IPS-18a (cell line): ENCODE data around the gene PPIL1.

Experiments used
- H3K27ac ChIP-seq: one replicate; pipeline ENCODE4 v1.5.1; 2013; ENCODE audit warnings: low read length
- H3K27me3 ChIP-seq: one replicate; pipeline ENCODE4 v1.6.1; 2013; ENCODE audit warnings: mild to moderate bottlenecking, low read length; ENCODE audit not compliant: control insufficient read depth, insufficient read depth
- H3K36me3 ChIP-seq: one replicate; pipeline ENCODE4 v1.6.1; 2013; ENCODE audit warnings: low read depth, low read length; ENCODE audit not compliant: control insufficient read depth
- H3K4me1 ChIP-seq: one replicate; pipeline ENCODE4 v1.6.1; 2013; ENCODE audit warnings: low read depth, low read length; ENCODE audit not compliant: control insufficient read depth
- H3K4me3 ChIP-seq: one replicate; pipeline ENCODE4 v1.5.1; 2013; ENCODE audit warnings: low read length
- H3K9ac ChIP-seq: one replicate; pipeline ENCODE4 v1.6.1; 2013; ENCODE audit warnings: mild to moderate bottlenecking, low read length, moderate library complexity
- H3K9me3 ChIP-seq: one replicate; pipeline ENCODE4 v1.6.1; 2013; ENCODE audit warnings: low read depth, low read length; ENCODE audit not compliant: control insufficient read depth

PPIL1 gene

GRCh38 chr6:36888115-36888643 lies 13.6 kb upstream of the PPIL1 start:
- Histone ChIP-seq H3K4me3 (no peak overlapping the region), H3K27me3 (no peaks in the 10 kb centered on the region), H3K4me1 (peaks cover 10% of the 10 kb centered on the region), H3K27ac (no peak overlapping the region), H3K36me3 (no peaks in the 10 kb centered on the region), H3K9me3 (no peaks in the 10 kb centered on the region), H3K9ac (no peak overlapping the region)

GRCh38 chr6:36886950-36887618 lies 12.5 kb upstream of the PPIL1 start:
- H3K27me3 ChIP-seq = no peaks in the 10 kb centered on the region
- H3K9ac ChIP-seq = no peak overlapping the region
- peak overlapping the region; percentile 95 for H3K4me3 ChIP-seq
- no peak overlapping the region for H3K27ac ChIP-seq
- no peaks in the 10 kb centered on the region for H3K36me3 ChIP-seq
- H3K4me1 ChIP-seq = peaks cover 10% of the 10 kb centered on the region
- H3K9me3 ChIP-seq = no peaks in the 10 kb centered on the region

GRCh38 chr6:36885461-36886401 lies 11.1 kb upstream of the PPIL1 start, which contains the start of gene C6orf89:
Gene C6orf89, plus strand, starts transcription at chr6:36885952. Its CDS starts 13,493 bp downstream, at chr6:36899445.
- Histone ChIP-seq H3K9ac (peak within 1 kb of the TSS; percentile 56), H3K4me1 (peaks cover 10% of the 10 kb centered on the region), H3K27me3 (no peaks in the 10 kb centered on the region), H3K27ac (peak within 1 kb of the TSS; percentile 89), H3K4me3 (peak within 1 kb of the TSS; percentile 95), H3K9me3 (no peaks in the 10 kb centered on the region), H3K36me3 (no peaks in the 10 kb centered on the region)

GRCh38 chr6:36884610-36885009 lies 10.0 kb upstream of the PPIL1 start:
- no peaks in the 10 kb centered on the region for H3K9me3 ChIP-seq
- H3K4me1 ChIP-seq = peaks cover 10% of the 10 kb centered on the region
- H3K36me3 ChIP-seq = no peaks in the 10 kb centered on the region
- no peaks in the 10 kb centered on the region for H3K27me3 ChIP-seq
- H3K9ac ChIP-seq = no peak overlapping the region
- H3K27ac ChIP-seq = no peak overlapping the region
- no peak overlapping the region for H3K4me3 ChIP-seq

DNA sequence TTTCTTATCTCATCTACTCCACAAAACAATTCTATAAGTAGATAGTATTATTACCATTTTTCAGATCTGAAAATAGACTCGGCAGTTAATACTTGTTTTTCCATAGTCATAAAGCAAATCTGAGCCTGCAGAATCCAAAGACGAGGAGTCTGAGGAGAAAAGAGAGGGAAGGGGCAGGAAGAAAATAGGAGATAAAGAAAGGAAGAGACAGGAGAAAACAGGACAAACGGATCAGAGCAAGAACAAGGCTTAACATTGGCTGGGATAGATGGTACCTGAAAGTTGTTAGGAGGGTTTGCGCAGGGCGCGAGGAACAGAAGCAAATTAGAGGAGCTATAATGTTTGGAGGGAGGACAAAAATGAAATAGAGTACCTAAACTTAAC lies 639 bp upstream of the PPIL1 start:
- Histone ChIP-seq H3K27ac (peak overlapping the region; percentile 97), H3K9ac (peak overlapping the region; percentile 91), H3K4me3 (peak overlapping the region; percentile 88), H3K36me3 (peaks cover 13% of the 10 kb centered on the region), H3K4me1 (peaks cover 5% of the 10 kb centered on the region), H3K27me3 (no peaks in the 10 kb centered on the region), H3K9me3 (no peaks in the 10 kb centered on the region)

GRCh38 chr6:36873612-36874442 lies 776 bp downstream of the PPIL1 start:
- H3K27me3 ChIP-seq = no peaks in the 10 kb centered on the region
- peaks cover 19% of the 10 kb centered on the region for H3K36me3 ChIP-seq
- H3K27ac ChIP-seq = peak overlapping the region; percentile 97
- H3K4me1 ChIP-seq = peaks cover 5% of the 10 kb centered on the region
- peak overlapping the region; percentile 91 for H3K9ac ChIP-seq
- peak overlapping the region; percentile 88 for H3K4me3 ChIP-seq
- H3K9me3 ChIP-seq = no peaks in the 10 kb centered on the region

- Histone ChIP-seq H3K9ac (no peak overlapping the region), H3K4me1 (peaks cover 5% of the 10 kb centered on the region), H3K4me3 (peak overlapping the region; percentile 88), H3K9me3 (no peaks in the 10 kb centered on the region), H3K27ac (no peak overlapping the region), H3K27me3 (no peaks in the 10 kb centered on the region), H3K36me3 (peaks cover 19% of the 10 kb centered on the region)
These were observed 1.5 kb downstream of the PPIL1 start for GRCh38 chr6:36873115-36873514.

- H3K9ac ChIP-seq = no peak overlapping the region
- H3K4me3 ChIP-seq = no peak overlapping the region
- H3K4me1 ChIP-seq = peaks cover 5% of the 10 kb centered on the region
- no peak overlapping the region for H3K27ac ChIP-seq
- H3K27me3 ChIP-seq = no peaks in the 10 kb centered on the region
- peaks cover 31% of the 10 kb centered on the region for H3K36me3 ChIP-seq
- H3K9me3 ChIP-seq = no peaks in the 10 kb centered on the region
These were observed 2.9 kb downstream of the PPIL1 start for GRCh38 chr6:36871686-36872085.

DNA sequence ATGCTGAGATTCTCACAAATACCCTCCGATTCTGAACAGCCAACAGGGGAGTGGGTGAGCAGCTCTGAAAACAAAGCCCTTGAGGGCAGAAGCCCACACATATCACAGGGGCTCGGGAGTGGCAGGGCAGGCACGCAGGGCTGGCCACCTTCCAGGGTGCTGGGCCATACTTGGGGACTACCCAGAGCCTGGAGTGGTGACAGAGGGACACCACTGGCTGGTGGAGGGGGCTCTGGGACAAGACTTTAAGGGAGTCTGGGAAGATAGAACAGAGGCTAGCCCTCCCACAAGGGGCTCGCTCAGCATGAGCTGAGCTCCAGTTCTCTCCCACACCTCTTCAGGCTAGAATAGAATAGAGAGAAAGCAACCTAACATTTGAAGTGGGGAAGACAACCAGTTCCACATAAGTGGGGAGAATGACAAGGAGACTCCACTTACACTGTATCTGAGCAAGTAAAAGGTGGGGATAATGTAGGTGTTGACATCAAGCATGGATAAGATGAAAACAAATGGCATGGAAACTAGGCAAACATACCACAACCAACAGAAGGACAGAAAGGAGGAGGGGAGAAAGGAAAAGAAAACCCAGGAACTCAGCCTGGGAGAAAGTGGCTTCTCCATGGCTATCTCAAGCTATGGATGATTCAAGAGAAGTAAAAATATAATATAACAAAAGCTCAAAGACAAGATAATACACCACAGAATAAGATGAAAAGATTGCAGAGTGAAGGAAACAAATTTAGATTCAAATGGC lies 7.0 kb downstream of the PPIL1 start:
- peaks cover 48% of the 10 kb centered on the region for H3K36me3 ChIP-seq
- H3K9ac ChIP-seq = no peak overlapping the region
- H3K27ac ChIP-seq = no peak overlapping the region
- H3K9me3 ChIP-seq = no peaks in the 10 kb centered on the region
- no peaks in the 10 kb centered on the region for H3K4me1 ChIP-seq
- H3K27me3 ChIP-seq = no peaks in the 10 kb centered on the region
- no peak overlapping the region for H3K4me3 ChIP-seq

DNA sequence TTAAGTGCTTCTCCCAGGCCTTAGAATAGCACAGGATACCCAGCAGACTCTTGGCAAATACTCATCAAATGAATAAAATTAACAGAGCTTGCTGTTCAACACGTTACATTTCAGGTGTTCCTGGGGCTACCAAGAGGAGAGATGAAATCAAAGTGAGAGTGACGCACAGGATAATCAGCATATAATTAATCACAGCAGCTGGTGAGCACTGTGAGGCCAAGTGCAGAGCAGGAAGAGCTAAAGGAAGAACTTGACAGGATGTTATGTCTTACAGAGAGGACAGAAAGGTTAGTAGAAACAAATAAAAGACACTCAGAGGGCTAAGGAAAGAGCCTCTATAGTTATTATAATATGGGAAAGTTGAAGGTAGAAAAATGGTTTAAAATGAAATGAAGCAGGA lies 8.8 kb downstream of the PPIL1 start:
- H3K9me3 ChIP-seq = no peaks in the 10 kb centered on the region
- H3K4me3 ChIP-seq = no peak overlapping the region
- H3K36me3 ChIP-seq = peaks cover 45% of the 10 kb centered on the region
- no peak overlapping the region for H3K9ac ChIP-seq
- no peaks in the 10 kb centered on the region for H3K27me3 ChIP-seq
- no peaks in the 10 kb centered on the region for H3K4me1 ChIP-seq
- H3K27ac ChIP-seq = no peak overlapping the region
